Measurements from ENCODE around the gene CENPM.
A peak's percentile ranks its signal among the peaks of the same experiment; 100 is the strongest.

CENPM gene

DNA sequence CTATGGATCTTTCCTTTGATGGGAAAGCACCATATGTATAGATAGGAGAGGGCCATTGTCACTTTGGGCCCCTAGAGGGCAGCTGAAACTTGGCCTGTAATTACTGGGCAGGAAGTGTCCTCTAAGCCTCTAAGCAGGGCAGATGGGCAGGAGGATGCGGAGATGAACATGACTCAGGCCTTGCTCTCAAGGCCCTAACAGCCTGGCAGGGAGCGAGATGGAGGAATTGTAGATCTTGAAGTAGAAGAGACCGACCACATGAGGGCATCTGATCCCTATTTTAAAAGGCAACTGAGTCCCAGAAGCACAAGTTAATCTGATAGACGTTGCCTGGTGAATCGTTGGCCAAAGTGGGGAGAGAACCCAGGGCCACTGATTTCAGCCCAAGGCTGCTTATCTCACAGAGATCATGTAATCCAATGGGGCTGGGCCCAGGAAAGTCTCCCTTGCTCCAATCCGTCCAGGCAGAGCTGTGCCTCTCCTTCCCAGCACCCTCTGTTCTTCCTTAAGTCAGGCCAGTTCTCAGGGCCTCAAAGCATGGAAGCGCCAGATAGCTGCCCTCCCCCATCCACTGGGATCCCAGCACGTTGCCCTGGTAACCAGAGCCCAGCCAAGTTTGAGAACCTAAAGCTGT lies 19.8 kb upstream of the CENPM start:
- no peak for TF ChIP-seq ZFX (IDR thresholded peaks at IDR 0.05; ENCODE audit: borderline replicate concordance)
- TF ChIP-seq, protein P1, sequence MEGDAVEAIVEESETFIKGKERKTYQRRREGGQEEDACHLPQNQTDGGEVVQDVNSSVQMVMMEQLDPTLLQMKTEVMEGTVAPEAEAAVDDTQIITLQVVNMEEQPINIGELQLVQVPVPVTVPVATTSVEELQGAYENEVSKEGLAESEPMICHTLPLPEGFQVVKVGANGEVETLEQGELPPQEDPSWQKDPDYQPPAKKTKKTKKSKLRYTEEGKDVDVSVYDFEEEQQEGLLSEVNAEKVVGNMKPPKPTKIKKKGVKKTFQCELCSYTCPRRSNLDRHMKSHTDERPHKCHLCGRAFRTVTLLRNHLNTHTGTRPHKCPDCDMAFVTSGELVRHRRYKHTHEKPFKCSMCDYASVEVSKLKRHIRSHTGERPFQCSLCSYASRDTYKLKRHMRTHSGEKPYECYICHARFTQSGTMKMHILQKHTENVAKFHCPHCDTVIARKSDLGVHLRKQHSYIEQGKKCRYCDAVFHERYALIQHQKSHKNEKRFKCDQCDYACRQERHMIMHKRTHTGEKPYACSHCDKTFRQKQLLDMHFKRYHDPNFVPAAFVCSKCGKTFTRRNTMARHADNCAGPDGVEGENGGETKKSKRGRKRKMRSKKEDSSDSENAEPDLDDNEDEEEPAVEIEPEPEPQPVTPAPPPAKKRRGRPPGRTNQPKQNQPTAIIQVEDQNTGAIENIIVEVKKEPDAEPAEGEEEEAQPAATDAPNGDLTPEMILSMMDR (IDR thresholded peaks at IDR 0.05): peak; percentile 55
- H3K27ac ChIP-seq: no peak overlapping the region

DNA sequence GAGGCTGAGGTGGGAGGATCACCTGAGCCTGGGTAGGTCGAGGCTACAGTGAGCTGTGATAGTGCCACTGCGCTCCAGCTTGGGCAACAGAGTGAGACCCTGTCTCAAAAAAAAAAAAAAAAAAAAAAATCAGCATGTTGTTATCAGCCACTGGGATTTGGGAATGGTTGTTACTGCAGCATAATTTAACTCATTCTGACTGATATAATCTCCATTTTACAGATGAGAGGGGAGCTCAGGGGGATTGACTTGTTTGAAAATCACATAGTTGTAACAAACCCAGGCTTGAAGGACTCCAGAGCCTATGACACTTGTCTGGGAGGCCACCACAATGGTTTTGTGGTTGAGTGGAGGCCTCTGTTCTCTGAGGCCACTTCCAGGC lies 19.3 kb upstream of the CENPM start:
- TF ChIP-seq, protein P1 (IDR thresholded peaks at IDR 0.05): no peak
- TF ChIP-seq ZFX (IDR thresholded peaks at IDR 0.05; ENCODE audit: borderline replicate concordance): no peak
- no peak overlapping the region for H3K27ac ChIP-seq

DNA sequence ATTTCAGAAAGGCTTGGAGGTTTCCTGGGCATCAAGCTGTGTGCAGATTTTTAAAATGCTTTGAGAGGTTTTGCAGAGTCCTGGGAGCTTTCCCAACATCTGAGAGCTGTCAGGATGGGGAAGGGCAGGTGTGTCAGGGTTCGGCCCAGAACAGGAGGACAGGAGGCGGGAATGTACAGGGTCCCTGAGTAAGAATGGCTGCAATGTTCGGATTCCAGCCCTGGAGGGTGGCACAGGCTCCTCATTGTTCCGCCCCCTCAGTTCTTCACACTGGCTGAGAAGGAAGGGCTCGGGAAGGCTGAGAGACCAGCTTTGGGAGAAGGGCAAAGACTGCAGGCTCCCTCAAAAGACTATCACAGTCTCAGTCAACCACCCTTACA lies 17.1 kb upstream of the CENPM start:
- no peak overlapping the region for H3K27ac ChIP-seq
- TF ChIP-seq, protein P1 (IDR thresholded peaks at IDR 0.05): no peak
- no peak for TF ChIP-seq ZFX (IDR thresholded peaks at IDR 0.05; ENCODE audit: borderline replicate concordance)

DNA sequence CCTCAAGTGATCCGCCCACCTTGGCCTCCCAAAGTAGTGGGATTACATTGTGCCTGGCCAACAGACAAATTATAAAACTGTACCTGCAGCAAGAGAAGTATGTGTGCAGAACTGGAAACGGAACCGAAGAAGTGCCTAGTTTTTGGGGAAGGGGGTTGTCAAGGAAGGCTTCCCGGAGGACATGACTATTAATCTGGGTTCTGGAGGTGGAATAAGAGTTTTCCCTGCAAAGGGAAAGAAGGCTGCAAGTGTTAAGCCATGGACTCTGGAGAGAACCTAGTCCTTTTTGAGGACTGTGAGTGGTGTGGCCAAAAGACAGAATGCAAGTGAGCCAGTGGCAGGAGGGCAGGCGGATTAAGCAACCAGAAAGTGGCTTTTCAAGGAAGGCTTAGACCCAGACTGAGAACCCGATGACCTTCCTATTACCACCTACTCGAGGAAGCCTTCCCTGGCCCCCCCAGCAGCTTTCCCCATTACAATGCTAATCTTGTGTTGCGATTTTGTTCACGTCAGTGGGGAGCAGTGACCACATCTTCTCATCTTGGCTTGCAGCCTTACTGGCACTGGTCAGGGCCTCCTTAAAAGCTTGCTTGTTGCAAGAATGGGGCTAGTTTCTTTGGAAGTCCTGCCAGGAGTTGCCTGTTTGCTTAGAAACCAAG lies 16.6 kb upstream of the CENPM start:
- TF ChIP-seq, protein P1 (IDR thresholded peaks at IDR 0.05): no peak
- TF ChIP-seq ZFX (IDR thresholded peaks at IDR 0.05; ENCODE audit: borderline replicate concordance): no peak
- no peak overlapping the region for H3K27ac ChIP-seq

DNA sequence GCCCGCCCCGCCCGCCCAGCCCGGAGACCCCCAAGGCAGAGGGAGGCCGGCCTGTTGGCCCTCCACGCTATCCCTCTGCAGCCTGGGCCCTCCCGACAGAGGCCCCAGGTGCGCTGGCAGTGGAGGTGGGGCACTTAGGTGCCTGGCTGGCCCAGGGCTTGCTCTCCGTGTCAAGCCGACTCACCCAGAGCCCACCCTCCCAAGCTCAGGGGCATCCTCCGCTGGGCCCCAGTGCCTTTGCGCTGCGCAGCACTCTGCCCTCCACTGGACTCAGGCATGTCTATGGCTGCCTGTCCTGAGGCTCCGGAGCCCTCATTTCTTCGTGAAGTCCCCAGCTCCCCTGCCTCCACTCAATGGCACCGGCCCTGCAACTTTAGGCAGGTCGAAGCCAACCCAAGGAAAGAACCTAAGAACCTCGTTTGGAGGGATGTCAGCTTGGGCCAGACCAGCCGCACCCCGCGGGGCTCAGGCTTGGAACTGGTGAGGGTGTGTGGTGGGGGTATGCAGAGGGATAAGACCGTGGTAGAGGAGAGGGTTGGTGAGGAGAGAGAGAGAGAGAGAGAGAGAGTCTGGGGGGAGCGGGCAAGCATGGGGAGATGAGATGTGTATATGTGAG lies 11.1 kb upstream of the CENPM start:
- H3K27ac ChIP-seq: no peak overlapping the region

DNA sequence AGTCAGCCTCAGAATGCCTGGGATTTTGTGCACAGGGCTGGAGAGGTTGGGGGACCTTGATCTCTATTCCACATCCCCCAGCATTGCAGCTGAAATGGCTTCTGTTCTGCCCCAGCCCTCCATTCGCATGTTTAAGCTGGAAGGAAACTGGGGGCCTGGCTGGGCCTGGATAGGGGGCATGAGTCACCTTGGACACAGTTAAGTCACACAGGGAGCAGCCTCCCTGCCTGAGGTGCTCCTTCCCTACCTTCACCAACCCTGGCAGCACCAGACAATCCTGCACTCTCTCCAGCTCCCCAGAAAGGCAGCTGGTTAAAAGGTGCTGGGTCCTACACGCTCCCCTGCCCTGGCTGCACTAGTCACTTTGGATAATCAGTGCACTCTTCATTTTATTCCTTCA lies 5.8 kb upstream of the CENPM start:
- TF ChIP-seq, protein P1 (IDR thresholded peaks at IDR 0.05): no peak
- no peak for TF ChIP-seq ZFX (IDR thresholded peaks at IDR 0.05; ENCODE audit: borderline replicate concordance)
- no peak overlapping the region for H3K27ac ChIP-seq

More for the DNA sequence above, 11.1 kb upstream of the CENPM start:
- TF ChIP-seq, protein P1 (IDR thresholded peaks at IDR 0.05): peak; percentile 63
- no peak for TF ChIP-seq ZFX (IDR thresholded peaks at IDR 0.05; ENCODE audit: borderline replicate concordance)

DNA sequence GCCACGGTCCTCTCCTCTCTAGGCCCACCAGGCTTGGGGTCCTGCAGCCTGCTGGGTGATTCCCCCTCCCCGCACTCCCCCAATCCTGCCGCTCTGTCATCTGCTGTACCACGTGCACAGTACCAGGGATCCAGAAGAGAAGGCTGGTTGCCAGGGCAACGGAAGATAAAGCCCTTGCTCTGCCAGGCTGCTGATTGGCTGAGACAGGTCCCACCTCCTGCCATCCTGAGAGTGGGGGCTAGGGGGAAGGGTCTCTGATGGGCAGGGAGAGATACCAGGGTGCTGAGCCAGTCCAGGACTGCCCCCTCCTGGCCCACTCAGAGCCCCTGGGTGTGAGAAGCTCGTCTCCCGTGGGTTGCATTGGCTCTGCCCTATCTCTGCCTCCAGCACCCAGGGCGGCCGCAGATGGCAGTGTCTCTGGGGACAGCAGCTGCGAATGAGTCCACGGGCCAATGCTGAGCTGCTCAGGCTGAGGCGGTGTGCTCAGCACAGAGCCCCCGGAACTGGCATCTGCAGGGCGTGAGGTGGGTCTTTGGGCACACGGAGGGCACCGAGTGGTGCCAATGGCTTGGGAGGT lies 5.0 kb upstream of the CENPM start, which contains the start of gene SMIM45:
SMIM45 (plus strand) TSS at position 253 of the 577 bp plus-strand sequence.
- no peak within 1 kb of the TSS for H3K27ac ChIP-seq

More for the DNA sequence above, 5.0 kb upstream of the CENPM start, which contains the start of gene SMIM45:
- TF ChIP-seq, protein P1 (IDR thresholded peaks at IDR 0.05): no peak
- TF ChIP-seq ZFX (IDR thresholded peaks at IDR 0.05; ENCODE audit: borderline replicate concordance): no peak

All from 22Rv1 (cell line).